HG02970 (cell line): ENCODE measurements around the gene SGSM2.

Experiments
- ATAC-seq: cut with Tn5 transposase; IDR thresholded peaks from one replicate; pipeline ENCODE4 v1.9.1; 2021; ENCODE audit warnings: mild to moderate bottlenecking, moderate library complexity, moderate number of reproducible peaks; ENCODE audit not compliant: unreplicated experiment, low FRiP score

The SGSM2 gene

DNA sequence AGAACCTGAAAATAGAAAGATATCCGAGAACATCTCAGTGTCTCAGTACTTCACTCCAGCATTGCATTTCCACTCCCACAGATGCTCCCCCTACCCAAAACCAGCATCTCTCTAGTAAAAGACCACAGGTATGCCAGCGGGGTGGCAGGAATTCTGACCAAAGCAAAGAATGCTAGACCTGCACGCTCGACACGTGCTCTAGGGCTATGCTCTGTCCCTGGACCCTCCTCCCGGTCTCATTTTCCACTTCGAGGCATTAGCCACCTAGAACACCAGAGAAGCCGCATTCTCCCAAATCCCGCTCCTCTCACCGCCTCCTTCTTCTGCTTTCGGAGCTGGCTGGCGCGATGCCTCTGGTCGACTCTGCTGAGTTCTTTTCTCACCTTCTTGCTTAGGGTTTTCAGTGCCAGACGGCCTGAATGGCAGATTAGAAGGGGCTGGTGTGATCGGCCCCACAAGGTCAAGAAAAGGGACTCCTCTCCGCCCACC, 1.5 kb upstream of the SGSM2 start:
- no peak for ATAC-seq

DNA sequence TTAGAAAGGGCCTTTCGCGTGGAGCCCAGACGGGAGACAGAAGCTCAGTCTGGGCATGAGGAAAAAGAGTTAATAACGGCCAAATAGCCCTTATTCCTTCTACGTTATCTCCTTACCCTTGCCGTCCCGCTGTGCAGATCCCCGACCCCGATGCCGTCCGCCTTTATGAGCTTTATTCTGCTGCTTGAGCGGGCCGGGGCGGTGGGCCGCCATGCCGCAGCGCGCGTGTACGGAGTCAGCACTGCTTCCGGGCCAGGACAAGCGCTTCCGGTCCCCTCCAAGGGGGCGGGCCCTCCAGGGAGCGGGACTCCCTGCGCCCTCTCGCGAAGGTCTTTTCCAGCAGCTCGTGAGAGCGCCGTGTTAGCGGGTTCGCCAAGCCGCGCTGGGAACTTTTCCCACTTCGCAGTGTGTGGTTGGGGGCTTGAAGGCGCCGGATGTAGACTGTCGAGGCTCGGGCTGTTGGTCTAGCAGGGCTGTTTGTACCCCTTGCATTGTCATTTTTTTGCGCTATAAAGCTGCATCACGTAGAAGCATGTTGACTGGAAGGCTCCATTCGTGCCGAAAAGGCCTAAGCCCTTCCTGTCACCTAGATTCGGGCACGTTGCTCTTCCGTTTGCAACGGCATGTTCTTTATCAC, 968 bp upstream of the SGSM2 start, which contains the start of gene TSR1:
Gene TSR1 (minus strand): TSS at position 243 of the 637 bp plus-strand sequence. CDS start 30 bp downstream, at position 213.
- ATAC-seq = peak; percentile 78

DNA sequence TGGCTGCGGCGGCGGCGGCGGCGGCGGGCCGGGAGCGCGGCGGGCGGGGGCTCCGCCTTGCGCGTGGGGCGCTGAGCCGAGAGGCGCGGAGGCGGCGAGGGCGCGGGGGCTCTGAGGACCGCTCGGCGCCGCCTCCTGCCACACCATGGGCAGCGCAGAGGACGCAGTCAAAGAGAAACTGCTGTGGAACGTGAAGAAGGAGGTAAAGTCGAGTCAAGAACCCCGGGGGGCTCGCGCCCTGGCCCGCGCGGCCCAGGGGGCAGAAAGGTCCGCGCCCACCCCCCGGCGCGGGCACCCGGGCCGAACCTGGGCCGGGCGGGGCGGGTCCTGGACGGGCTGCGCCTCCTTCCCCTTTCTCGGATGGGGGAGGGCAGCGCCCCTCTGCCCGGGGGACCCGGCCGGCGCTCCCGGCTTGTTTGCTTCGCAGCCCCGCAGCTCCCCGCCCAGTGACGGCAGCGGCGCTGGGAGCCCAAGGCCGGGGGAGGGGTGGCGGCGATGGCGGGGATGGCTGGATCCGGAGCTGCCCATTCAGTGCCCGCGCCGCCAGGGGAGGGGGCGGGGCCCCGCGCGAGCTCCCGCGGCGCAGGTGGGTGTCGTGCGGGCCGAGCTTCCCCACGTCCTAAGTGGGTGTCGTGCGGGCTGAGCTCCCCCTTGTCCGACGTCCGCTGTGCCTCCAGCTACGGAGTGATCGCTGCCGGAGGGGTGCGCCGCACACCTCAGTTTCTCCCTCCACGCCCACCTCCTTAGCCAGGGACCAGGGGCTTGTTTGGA, 428 bp downstream of the SGSM2 start:
- ATAC-seq = no peak

DNA sequence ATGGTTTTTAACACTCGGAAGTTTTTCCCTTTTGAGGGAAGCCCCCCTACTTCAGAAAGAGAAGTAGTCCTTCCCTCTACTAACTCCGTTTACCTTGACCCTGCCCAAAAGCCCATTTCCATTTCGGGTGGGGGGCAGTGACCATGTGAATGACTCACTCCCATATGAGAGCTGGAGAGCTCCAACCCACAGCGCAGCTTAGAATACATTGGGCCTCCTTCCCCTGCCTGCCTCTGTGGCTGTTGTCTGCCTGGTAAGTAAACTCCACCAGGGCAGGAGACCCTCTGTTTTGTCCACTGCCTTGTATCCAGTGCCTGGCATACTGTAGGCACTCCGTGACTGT, 985 bp downstream of the SGSM2 start:
- no peak for ATAC-seq

DNA sequence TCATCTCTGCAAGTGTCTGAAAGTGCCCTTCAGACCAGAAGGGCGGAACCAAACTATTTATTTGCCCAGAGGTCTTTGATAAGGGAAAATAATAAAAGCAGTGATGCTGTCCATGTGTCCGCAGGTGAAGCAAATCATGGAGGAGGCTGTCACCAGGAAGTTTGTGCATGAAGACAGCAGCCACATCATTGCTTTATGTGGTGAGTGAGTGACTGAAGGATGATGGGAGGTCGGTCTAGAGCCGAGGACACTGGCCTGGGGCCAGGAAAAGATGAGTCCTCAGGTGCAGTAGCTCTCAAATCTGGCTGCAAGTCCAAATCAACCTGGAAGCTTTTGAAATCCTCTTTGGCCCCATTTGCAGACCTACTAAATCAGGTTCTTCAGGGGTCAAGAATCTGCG, 6.1 kb downstream of the SGSM2 start:
- no peak for ATAC-seq

DNA sequence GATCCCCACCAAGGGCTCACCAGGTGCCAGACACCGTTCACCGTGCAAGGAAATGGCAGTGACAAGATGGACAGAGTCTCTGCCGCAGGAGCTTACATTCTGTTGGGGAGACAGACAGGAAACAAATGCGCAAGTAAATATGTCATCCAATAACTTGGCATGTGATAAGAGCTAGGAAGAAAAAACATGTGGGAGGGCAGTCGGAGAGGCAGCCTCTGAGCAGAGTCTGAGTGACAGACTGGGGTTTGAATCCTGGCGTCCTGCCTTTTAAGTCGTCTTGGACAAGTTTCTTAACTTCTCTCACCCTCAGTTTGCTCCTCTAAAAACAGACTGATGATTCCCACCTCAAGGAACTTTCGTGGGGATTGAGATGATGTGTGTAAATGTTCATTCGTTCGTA, 7.2 kb downstream of the SGSM2 start:
- ATAC-seq = no peak

DNA sequence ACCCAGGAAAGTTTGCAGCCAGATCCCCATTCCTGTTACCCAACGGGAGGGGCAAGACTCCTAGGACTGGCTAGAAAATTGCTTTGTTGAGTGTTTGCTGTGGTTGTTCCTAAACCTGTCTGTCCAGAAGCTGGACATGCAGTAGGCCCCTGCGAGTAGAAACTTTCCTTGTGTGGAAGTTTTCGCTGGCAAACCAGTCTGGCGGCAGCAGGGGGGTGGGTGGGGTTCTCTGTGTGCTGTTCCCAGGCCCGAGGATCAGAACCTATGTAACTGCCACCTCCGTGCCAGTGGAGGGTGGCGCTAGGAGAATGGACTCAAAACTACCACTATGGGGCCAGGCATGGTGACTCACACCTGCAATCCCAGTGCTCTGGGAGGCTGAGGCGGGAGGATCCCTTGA, 9.2 kb downstream of the SGSM2 start:
- ATAC-seq = no peak

DNA sequence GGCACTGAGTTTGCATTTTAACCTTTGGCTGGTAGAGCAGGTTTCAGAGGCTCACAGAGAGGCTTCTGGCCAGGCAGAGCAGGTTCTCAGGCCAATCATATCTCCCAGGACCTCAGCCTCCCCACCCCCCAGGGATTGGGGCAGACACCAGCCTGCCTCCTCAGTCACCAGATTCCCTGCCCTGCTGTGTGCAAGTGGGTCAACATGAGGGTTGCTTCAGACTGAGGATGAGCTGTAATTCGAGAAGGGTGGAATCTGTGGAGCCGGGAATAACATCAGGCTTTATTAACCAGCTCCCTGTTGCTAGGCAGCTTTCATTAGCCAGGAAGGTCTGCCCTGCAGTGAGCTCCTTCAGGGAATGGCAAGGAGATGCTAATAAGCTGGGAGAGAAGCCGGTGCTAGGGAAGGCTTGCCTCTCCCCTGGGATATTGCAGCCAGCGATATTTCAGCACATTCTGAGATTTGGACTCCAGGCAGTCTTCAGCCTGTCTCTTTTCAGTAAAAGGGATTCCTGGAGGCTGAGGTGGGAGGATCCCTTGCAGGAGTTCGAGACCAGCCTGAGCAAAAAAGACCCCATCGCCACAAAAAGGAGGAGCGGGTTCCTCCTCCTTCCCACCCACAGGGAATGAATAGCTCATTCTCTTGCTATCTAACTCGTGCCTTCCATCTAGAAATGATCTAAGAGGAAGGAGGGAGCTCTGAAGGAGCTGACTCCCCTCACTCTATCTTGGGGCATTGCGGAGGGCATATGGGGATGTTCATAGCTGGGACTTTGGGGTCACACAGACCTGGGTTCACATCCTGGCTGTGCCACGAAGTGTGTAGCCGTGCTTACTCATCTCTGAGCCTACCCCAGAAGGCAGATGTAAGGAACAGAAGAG, 10.7 kb downstream of the SGSM2 start:
- no peak for ATAC-seq

DNA sequence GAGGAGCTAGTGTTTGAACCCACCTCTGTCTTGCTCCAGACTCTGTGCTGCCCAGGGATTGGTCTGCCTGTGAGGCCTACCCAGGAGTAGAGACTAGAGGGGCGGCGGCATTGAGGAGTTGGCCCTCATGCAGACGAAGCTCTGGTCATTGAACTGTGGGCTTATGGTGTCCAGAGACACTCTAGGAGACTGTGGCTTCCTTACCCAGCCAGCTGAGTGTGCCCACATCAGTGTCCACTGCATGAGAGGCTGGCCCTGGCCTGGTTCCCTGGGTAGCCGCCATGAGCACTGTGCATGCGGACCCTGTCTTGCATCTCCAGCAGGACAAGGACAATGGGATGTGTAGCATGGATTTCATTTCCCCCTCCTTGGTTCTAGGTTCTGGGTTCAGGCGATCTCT, 14.0 kb downstream of the SGSM2 start:
- ATAC-seq = no peak

DNA sequence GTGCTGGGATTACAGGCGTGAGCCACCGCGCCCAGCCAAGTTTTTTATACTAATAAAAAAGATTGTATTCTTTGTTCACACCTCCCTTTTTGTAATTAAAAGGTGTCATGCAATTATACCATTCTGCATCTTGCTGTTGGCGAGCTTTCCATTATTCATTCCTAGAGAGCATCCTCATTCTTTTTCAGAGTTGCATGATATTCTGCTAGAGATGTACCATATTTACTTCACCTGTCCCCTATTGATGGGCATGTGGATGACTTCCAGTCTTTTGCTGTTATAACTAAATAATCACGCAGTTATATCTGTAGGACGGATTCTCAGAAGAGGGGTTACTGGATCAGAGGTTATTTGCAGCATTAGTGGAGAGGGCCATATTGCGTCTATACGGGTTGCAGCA, 17.0 kb downstream of the SGSM2 start:
- ATAC-seq = no peak

DNA sequence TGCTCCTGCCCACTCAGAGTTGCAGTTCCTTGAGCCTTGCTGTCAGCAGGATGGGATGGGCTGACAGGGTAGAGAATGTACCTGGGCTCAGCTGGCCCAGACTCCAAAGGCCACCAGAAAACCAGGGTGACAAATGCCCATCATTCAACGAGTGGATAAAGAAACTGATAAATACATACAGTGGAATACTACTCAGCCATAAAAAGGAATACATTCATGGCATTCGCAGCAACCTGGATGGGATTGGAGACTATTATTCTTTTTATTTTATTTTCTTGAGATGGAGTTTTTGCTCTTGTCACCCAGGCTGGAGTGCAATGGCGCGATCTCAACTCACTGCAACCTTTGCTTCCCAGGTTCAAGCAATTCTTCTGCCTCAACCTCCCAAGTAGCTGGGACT, 19.9 kb downstream of the SGSM2 start:
- no peak for ATAC-seq

DNA sequence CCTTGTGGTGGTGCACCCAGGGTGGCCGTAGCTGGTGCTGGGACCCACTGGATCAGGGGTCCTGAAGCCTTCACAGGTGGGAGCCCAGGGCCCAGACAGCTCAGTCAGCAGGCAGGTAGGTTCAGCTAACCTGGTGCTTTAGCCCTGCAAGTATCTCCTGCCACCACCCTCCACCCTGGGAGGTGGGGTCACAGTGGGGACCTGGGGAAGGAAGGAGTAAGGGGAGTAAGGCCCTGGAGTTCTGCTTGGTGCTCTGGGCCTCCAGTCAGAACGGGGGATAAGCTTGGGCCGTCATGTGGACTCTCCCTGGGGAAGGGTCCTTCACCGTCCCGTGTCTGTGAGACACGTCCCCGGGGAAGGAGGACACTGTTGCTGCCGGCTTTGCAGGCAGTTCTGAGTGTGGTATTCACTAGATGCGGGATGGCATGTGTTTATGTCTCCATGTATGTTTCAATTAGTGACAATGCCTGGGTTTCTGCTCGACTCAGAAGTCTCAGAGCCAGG, 20.7 kb downstream of the SGSM2 start:
- ATAC-seq = no peak

DNA sequence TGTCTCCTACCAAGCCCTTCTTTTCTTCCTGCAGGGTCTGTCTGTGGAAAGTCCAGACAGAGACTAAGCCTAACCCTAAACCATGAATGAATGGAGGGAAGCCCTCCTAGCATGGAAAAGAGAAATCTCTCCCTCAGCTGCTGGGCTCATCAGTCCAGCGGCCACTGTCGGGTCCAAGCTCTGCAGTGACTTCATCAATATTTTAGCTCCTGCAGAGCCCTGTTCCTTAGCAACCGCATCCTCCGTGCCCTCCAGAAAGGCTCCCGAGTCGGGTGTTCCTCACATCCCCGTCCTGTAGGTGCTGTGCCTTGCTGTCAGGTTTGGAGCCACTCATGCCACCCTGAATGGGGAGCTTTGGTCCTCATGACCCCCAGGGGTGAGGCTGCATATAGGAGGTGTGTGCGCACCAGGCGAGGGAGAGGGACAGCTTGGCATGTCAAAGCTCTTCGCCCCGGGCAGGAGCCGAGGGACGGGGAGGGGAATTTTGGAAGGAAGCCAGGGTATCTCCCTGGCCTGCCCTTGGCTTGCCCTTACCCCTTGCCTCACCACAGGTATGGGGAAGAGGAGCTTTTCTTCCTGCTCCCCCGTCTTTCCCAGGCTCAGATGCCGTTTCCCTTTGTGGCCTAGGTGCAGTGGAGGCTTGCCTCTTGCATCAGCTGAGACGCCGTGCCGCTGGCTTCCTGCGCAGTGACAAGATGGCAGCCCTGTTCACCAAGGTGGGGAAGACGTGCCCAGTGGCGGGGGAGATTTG, 23.9 kb downstream of the SGSM2 start:
- ATAC-seq = no peak

DNA sequence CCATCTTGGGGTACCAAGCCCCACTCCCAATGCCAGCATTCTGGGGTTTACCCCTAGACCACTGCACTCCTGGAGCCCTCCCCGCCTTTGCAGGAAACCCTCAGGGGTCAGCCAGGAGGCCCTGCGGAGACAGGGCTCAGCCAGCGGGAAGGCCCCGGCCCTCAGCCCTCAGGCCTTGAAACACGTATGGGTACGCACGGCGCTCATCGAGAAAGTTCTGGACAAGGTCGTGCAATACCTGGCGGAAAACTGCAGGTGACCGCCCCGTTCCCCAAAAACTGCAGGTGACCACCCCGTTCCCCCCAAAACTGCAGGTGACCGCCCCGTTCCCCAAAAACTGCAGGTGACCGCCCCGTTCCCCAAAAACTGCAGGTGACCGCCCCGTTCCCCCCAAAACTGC, 24.7 kb downstream of the SGSM2 start:
- no peak for ATAC-seq

DNA sequence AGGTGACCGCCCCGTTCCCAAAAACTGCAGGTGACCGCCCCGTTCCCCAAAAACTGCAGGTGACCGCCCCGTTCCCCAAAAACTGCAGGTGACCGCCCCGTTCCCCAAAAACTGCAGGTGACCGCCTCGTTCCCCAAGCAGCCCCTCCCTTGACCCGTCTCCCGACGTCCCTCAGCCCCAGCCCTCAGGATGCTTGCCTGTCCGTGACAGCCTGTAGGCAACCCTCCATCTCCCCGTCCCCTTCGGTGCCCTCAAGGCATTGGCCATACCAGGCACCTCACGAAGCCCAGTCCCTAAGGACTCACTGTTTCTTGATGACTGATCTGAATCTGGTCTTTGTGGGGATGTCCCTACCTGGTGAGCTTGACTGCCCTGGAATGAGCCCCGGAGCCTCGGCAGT, 25.1 kb downstream of the SGSM2 start:
- no peak for ATAC-seq

DNA sequence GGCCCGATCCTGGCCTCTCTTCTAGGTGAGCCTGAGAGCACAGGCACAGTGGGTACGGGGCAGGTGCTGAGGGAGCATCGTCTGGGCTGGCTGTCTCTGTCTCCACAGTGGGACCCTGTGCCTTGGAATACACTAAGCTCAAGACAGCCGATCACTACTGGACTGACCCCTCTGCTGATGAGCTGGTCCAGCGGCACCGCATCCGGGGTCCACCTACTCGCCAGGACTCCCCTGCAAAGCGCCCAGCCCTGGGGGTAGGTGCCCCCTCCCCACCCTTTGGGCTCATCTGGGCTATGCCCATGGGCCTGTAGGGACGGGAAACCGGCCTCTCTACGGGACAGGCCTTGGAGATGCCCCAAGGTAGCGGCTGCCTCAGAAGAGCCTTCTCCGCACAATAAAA, 25.6 kb downstream of the SGSM2 start:
- ATAC-seq = no peak

DNA sequence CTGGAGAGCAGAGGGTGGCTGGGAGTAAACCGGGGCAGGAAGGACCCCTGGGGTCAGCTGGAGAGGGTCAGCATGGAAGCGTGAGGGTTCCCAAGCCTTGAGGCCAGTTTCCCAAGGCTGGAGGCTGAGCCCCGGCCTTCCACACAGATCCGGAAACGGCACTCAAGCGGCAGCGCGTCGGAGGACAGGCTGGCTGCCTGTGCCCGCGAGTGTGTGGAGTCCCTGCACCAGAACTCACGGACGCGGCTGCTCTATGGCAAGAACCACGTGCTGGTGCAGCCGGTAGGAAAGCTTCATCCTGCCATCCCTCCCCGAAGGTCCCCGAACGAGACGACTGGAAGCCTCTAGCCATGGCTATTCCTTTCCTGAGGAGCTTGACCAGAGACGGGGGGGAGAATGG, 26.0 kb downstream of the SGSM2 start:
- ATAC-seq = no peak

DNA sequence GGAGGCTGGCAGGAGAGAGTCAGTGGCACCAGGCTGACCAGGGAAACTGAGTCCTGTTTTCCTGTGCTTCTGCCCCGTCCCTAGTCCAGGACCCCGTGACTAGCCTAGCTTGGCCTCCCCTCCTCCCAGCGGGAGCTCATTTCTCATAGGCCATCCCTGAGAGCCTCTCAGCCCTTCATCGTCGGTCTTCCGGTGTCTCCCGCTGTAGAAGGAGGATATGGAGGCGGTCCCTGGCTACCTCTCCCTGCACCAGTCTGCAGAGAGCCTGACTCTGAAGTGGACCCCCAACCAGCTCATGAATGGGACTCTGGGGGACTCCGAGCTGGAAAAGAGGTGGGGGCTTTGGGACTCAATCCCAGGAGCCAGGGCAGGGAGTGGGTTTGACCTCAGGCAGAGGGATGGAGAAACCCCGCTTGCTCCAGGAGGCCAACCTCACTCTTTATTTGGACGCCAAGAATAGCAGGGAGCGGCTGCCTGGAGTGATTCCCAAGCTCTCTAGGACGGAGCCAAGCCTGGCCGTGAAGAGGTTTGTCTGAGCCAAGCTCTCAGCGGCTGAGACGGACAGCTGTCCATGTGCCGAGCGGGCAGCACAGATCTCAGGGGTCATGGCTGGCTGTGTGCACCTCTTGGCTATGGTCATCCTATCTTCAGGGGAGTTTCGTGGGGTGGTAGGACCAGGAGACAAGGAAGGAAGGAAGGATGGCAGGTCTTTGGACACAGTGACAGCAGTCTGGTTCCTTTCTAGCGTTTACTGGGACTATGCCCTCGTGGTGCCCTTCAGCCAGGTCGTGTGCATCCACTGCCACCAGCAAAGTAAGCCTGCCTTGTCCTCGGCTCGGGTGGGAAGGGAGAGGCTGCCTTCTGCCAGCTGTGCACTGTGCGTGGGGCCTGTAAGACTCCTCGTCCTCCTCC, 26.8 kb downstream of the SGSM2 start:
- no peak for ATAC-seq

DNA sequence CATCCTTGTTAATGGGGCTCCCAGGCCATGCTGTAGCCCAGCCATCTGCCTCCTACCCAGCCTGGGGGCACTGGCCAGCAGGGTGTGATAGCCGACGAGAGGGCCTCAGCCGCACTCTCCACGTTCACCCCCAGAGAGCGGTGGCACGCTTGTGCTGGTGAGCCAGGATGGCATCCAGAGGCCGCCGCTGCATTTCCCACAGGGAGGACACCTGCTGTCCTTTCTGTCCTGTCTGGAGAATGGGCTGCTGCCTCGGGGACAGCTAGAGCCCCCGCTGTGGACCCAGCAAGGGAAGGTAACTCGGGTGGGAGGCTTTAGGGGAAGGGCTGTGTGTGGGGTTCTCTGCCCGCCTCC, 27.4 kb downstream of the SGSM2 start:
- no peak for ATAC-seq
